ENCODE results near the gene CTU1. TPM values are rescaled to one million over a fixed set of nuclear protein-coding genes. Genes with fewer than 3 reads are reported as not detected.

Gene CTU1
- total and polyA plus RNA-seq, 2 of the 4 experiments (the other 2 are of a cell fraction) = 2.0 to 3.3 TPM

GRCh38 chr19:51075998-51076397 is 32.2 kb downstream of the CTU1 start:
- intact Hi-C loops (cut with micrococcal nuclease) = no loop called here

More at GRCh38 chr19:51075998-51076397, 32.2 kb downstream of the CTU1 start:
- Histone ChIP-seq H2AK5ac (ENCODE audit: low read depth, low read length) (no peak overlapping the region), H3K9ac (ENCODE audit: low read depth, low read length) (no peak overlapping the region), H3K79me1 (ENCODE audit: low read depth in 1 of 2, low read length in 2 of 2) (no peaks in the 10 kb centered on the region), H4K5ac (ENCODE audit: low read depth, low read length) (no peak overlapping the region), H3K4me2 (ENCODE audit: low read depth, low read length) (no peak overlapping the region), H2BK5ac (ENCODE audit: low read depth, low read length, poor library complexity, severe bottlenecking) (no peak overlapping the region), H3K36me3 (ENCODE audit: control insufficient read depth, insufficient read depth, low read length) (no peaks in the 10 kb centered on the region), H4K20me1 (ENCODE audit: insufficient read depth, low read length) (no peaks in the 10 kb centered on the region), H3K9me3 (ENCODE audit: control insufficient read depth, insufficient read depth, low read length) (no peaks in the 10 kb centered on the region; the same call in none of the 2 replicates), H3K27me3 (ENCODE audit: control insufficient read depth, insufficient read depth, low read length) (no peaks in the 10 kb centered on the region), H3K23ac (ENCODE audit: low read depth, low read length) (no peak overlapping the region), H3K9me1 (ENCODE audit: insufficient read depth, low read length) (no peaks in the 10 kb centered on the region), H2AK9ac (replicated peaks; ENCODE audit: low read depth, low read length, poor library complexity) (no peak overlapping the region), H2BK15ac (ENCODE audit: low read depth, low read length) (no peak overlapping the region), H2AFZ (replicated peaks; ENCODE audit: low read length, poor library complexity) (no peak overlapping the region), H3K4me3 (ENCODE audit: insufficient read depth, low read depth, low read length) (no peak overlapping the region), H3K4me1 (ENCODE audit: control insufficient read depth, insufficient read depth, low read length) (no peaks in the 10 kb centered on the region), H3K14ac (replicated peaks; ENCODE audit: low read depth, low read length) (no peak overlapping the region), H3K27ac (ENCODE audit: insufficient read depth, low read length) (no peak overlapping the region), H4K91ac (ENCODE audit: insufficient read depth, low read depth, low read length) (no peak overlapping the region), H3K18ac (ENCODE audit: low read depth, low read length) (no peak overlapping the region), H4K8ac (ENCODE audit: low read depth in 2 of 2, low read length in 2 of 2) (no peak overlapping the region), H2BK120ac (ENCODE audit: low read depth, low read length) (no peak overlapping the region), H3K4ac (ENCODE audit: low read depth, low read length) (no peak overlapping the region), H2BK20ac (ENCODE audit: low read depth, low read length) (no peak overlapping the region), H3K56ac (ENCODE audit: extremely low read depth, insufficient read depth, low read length) (no peak overlapping the region)
- no TSS peak for BruUV-seq (replicated peaks)
- dilution Hi-C loops (cut with HindIII; ENCODE audit: low sequenced_read_pairs, unreplicated experiment) = no loop called here
- ChIA-PET POLR2A (ENCODE audit: unreplicated experiment) (no interaction called here), CTCF (no interaction called here)
- ATAC-seq (ENCODE audit: low read depth) (no peak), DNase-seq (no peak)
- in situ Hi-C loops (cut with MboI; ENCODE audit: low sequenced_read_pairs) = no loop called here
- TF ChIP-seq MAZ (IDR thresholded peaks at IDR 0.05; ENCODE audit: borderline replicate concordance, low read depth, low read length) = no peak
- TF ChIP-seq NFE2L2 (IDR thresholded peaks at IDR 0.05; ENCODE audit: low read depth, low read length) = no peak
- 100% methylated on average over 2 of the region's 5 CpGs; no CpG with 5 or more reads in 1 of the 2 experiments for WGBS, 2 experiments (ENCODE audit: extremely low coverage in 2 of 2, insufficient read length in 1 of 2)

All from IMR-90 (cell line).